Brain pericyte (primary cell): ENCODE measurements around the gene NANP.
"Not testable (repeated sequence)": the region's sequence is repeated elsewhere in the genome, so short reads cannot be mapped to it uniquely, and the experiment has no call there.

Source experiments
- DNase-seq: peaks from one replicate; pipeline ENCODE4 v3.0.0-alpha.2; 2012; ENCODE audit warnings: low read depth, low spot score

NANP gene

GRCh38 chr20:25623736-25624499 lies at the start of gene NANP:
TSS of gene NANP (minus strand) at chr20:25624014. CDS start at chr20:25623948, 66 bp downstream.
- peak; percentile 93 for DNase-seq

- no peak for DNase-seq
Observed at GRCh38 chr20:25672659-25673235, 48.9 kb upstream of the NANP start.

- DNase-seq: no peak
Observed at GRCh38 chr20:25669826-25670422, 46.1 kb upstream of the NANP start.

GRCh38 chr20:25668446-25668845 lies 44.6 kb upstream of the NANP start:
- no peak for DNase-seq

- no peak for DNase-seq
Observed at GRCh38 chr20:25659999-25660398, 36.2 kb upstream of the NANP start.

- DNase-seq: no peak
Observed at GRCh38 chr20:25654487-25654886, 30.7 kb upstream of the NANP start.

- DNase-seq: not testable (repeated sequence)
Observed at GRCh38 chr20:25652866-25653265, 29.1 kb upstream of the NANP start.

- DNase-seq: no peak
Observed at GRCh38 chr20:25644814-25645213, 21.0 kb upstream of the NANP start.

GRCh38 chr20:25643716-25644115 lies 19.9 kb upstream of the NANP start:
- no peak for DNase-seq

GRCh38 chr20:25637247-25637646 lies 13.4 kb upstream of the NANP start:
- DNase-seq: no peak

GRCh38 chr20:25632940-25633790 lies 9.4 kb upstream of the NANP start:
- DNase-seq: no peak

- DNase-seq: not testable (repeated sequence)
Observed at GRCh38 chr20:25630615-25631014, 6.8 kb upstream of the NANP start.

GRCh38 chr20:25629816-25630499 lies 6.1 kb upstream of the NANP start:
- no peak for DNase-seq

- no peak for DNase-seq
Observed at GRCh38 chr20:25626779-25627178, 3.0 kb upstream of the NANP start.

GRCh38 chr20:25624500-25624939 lies 706 bp upstream of the NANP start:
- DNase-seq: no peak

- no peak for DNase-seq
Observed at GRCh38 chr20:25623225-25623735, 534 bp downstream of the NANP start.

- no peak for DNase-seq
Observed at GRCh38 chr20:25622450-25623224, 1.2 kb downstream of the NANP start.

- DNase-seq: no peak
Observed at GRCh38 chr20:25622049-25622448, 1.8 kb downstream of the NANP start.

GRCh38 chr20:25619514-25619913 lies 4.3 kb downstream of the NANP start:
- no peak for DNase-seq

- DNase-seq: no peak
Observed at GRCh38 chr20:25608774-25609173, 15.0 kb downstream of the NANP start.
